HG03558 (cell line): ENCODE results near the gene RBM20.

Experiments
- ATAC-seq: cut with Tn5 transposase; IDR thresholded peaks from one replicate; pipeline ENCODE4 v1.9.1; 2021; ENCODE audit warnings: moderate number of reproducible peaks; ENCODE audit not compliant: unreplicated experiment; ENCODE audit errors: extremely low read depth

Gene RBM20

GRCh38 chr10:110876000-110876399, 231.9 kb downstream of the RBM20 start:
- ATAC-seq = no peak

DNA sequence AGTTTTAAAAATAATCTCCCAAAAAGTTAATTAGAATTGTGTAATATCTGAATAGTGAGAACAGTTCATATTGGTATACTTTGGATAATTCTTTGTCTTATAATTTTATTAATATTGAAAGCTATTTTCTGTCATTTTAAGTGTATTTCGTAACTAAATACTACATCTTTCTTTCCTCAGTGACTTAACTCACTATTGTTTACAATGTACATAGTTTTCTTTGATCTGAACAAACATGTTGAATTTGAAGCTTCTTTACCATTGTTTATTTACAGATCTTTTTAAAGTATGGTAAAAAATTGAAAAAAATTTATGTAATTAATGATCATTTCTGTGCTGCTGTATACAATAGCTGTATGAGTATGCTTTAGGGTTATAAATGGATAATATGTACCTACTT, 232.7 kb downstream of the RBM20 start:
- ATAC-seq = no peak

DNA sequence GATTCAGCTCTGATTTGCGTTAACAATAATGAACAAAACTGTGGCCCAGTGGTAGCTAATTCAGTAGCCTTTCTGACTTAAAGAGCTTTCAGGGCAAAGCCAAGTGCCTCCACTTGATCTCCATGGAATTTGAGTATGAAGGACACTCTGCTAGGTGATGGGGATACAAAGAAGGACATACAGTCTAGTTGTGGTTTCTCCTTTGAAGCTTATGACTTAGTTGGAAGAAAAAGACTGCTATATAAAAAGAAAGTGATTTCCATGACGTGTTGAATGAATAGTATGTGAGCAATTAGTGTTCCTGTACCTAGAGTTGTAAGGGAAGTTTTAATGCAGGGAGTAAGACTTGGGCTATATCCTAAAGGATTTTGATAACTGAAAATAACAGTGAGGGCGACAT, 235.9 kb downstream of the RBM20 start:
- no peak for ATAC-seq

DNA sequence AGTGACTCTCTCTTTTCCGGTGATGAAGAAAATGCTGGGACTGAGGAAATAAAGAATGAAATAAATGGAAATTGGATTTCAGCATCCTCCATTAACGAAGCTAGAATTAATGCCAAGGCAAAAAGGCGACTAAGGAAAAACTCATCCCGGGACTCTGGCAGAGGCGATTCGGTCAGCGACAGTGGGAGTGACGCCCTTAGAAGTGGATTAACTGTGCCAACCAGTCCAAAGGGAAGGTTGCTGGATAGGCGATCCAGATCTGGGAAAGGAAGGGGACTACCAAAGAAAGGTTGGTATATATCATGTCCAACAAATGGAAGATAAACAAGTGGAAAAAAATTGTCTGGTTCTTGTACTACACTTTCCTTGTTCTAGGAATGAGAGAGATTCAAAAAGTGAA, 237.1 kb downstream of the RBM20 start:
- no peak for ATAC-seq

DNA sequence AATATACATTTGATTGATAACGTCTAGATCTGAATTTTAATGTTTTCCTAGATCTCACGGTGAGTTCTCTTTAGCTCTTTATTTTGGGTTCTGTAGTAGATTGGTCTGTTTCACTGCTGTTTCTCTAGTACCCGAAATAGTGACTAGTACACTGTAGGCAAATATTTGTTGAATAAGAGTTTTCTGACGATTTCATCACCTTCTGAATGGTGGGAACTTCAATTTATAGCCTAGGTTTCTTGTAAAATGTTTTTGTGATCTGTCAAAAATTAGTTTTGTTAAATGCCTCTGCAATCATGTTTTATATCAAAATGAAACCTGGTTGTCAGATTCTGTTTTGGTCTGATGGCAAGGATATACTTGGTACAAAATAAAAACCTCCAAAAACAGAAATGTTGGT, 237.8 kb downstream of the RBM20 start:
- ATAC-seq = no peak

GRCh38 chr10:110883924-110884323, 239.8 kb downstream of the RBM20 start:
- ATAC-seq = no peak

- no peak for ATAC-seq
Measured at GRCh38 chr10:110885932-110886674, 242.0 kb downstream of the RBM20 start.

GRCh38 chr10:110887560-110887959, 243.4 kb downstream of the RBM20 start:
- no peak for ATAC-seq
